T-helper 22 cell (primary cell): Measurements from ENCODE around the gene SPTLC3.

Experiments
- DNase-seq: peaks from one replicate; pipeline ENCODE4 v3.0.0-alpha.2; 2020; ENCODE audit warnings: low read depth

SPTLC3 gene

DNA sequence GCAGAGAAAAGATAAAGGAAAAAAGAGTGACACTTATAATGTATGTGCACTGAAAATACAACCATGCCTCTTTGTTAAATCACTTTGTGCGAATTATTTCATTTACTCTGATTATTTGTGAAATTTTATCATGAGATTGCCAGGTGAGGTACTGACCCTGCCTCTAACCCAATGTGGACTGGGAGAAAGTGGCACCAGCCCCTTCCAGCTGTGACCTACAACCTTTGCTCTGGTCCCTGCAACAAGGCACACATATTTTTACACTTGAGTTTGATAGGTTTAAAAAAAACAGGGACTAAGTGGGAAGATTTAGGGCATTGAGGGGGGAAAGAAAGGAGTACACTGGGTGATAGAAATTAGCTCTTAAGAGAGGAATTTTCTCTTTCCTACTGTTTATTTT lies 132.0 kb downstream of the SPTLC3 start:
- no peak for DNase-seq

DNA sequence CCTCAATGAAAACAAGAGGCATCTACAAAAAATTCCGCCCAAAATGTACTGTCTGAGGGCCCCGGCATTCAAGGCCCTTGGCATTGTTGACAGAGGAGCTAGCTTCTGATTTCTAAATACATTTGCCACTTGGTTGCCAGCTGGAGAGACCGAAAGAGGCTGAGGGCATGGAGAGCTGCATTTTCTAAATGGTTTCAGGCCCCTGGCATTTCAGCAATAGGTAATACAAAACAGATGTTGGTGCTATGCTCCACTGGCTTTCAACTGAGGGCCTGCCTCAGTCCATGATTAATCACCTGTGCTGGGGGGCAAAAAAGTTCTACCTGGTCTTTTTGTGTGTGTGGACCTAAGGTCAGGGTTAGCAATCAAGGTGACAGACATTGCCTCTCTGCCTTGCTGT lies 132.8 kb downstream of the SPTLC3 start:
- DNase-seq = no peak

DNA sequence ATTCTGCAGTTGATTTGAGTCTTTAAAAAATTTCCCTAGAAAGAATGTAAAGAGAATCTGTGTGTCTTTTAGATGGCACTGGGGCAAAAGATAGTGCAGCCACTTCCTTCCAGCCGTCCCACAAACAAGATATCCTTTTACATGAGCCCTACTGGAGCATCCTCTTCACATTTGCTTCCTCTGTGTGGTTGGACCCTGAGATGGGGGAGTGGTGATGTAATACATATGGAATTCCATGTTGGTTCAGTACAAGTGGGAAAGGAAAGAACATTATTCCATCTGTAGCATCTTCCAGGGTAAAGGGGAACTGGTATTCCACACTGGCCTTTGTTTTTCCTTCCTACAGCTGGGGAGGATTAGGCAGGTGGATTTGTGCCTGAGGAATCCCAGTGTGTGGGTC lies 133.4 kb downstream of the SPTLC3 start:
- no peak for DNase-seq

- DNase-seq = no peak
Measured at GRCh38 chr20:13147071-13147963, 138.5 kb downstream of the SPTLC3 start.

- no peak for DNase-seq
Measured at GRCh38 chr20:13147971-13148370, 139.2 kb downstream of the SPTLC3 start.

GRCh38 chr20:13148402-13148801 lies 139.6 kb downstream of the SPTLC3 start:
- no peak for DNase-seq

GRCh38 chr20:13148961-13149360 lies 140.2 kb downstream of the SPTLC3 start:
- no peak for DNase-seq

DNA sequence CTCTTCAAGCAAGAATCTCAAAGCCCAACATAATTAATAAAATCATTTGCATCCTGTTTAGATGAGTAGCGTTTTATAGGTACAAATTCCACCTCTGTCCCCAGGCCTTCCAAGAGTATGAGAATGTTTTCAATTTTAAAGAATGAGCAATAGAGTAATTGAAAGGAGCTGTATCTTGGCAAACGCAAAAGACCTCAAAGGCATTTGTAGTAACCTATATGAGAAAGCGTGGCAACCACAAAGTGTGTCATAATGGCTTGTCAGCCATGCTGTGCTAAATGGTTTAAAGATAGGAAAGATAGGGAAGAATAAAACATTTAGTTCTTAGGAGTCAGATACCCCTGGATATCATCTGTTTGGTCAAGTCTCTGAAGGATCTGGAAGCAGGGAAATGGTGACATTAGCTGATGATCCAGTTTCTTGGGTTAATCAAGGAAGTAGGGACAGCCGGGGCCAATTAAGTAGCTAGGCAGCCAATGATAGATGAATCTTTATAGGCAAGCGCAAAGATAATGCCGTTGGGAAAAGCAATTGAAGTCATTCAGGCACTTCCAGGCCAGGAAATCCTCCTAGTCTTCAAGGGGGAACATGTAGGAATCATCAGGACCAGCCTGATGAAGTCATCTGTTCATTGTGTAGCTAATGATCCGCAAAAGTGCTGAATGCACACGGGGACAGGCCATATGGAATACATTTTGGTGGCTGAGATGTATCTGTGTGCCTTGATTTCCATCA lies 140.8 kb downstream of the SPTLC3 start:
- DNase-seq = no peak

DNA sequence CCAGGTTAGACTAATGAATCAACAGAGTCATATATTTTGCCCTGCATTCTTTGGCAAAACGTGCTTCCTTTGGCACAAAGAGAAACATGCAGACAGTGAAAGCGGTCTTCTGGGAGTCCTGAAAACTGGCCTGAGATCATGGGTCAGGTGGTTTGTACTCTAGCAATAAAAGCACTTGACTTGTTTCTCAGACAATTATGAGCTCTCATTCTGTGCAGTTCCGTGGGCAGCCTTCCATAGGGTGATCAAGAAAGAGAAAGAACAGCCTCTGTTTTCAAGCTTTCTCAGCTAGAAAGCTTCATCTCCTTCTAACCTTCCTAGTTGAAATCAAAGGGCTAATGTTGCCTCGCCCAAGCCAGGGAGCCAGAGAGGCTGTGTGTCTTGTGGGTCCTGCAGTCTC lies 149.6 kb downstream of the SPTLC3 start:
- DNase-seq = no peak

DNA sequence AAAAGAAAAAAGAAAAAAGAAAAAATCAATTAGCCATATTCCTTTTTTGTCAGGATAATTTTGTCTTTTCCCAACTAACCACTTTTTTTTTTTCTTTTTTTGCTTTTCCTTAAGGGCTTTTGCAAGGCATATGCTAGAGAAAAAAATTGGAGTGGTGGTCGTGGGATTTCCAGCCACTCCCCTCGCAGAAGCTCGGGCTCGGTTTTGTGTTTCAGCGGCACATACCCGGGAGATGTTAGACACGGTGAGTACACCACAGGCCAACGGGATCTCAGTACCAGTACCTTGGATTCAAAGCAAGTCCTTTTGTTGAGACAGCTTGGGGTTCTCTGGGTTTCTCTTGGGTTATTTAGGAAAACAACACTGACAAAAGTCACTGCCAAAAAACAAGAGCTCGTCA lies 151.1 kb downstream of the SPTLC3 start:
- DNase-seq = no peak

DNA sequence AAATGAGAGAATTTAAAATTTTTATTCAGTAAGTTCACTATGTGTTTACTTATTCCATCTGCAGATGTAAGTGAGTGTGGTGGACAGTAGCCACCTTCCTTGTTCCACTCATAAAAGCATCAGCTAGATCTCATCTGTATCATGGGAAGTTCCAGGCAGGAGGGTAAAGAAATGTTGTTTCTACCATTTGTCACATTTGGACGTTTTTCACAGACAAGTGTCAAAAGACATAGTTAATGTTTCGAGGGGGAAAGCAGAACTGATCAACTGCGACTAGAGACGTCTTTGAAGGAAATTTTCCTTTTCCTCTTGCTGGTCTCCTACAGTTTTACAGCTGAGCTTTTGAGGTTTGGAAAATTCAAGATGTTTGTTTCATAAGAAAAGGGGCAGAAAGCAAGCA lies 156.4 kb downstream of the SPTLC3 start:
- no peak for DNase-seq

- no peak for DNase-seq
Measured at GRCh38 chr20:13166011-13166410, 157.2 kb downstream of the SPTLC3 start.

GRCh38 chr20:13166437-13166836 lies 157.7 kb downstream of the SPTLC3 start:
- no peak for DNase-seq

DNA sequence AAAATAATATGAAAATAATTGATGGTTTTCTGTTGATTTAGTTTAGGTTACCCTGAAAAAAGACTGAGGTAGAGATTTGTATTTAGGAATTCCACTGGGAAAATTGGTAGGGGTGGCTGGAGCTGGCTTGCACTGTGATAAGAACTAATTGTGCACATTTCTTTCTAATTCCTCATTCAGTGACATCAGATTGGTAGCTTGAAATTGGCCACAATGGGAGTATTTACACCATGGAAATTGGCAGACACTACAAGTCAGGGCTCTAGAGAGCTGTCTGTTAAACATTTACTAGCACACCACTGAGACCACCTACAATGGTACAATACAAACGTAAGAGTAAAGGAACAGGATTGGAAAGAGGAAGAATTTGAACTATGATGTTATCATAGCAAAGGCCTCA lies 160.3 kb downstream of the SPTLC3 start:
- DNase-seq = no peak

DNA sequence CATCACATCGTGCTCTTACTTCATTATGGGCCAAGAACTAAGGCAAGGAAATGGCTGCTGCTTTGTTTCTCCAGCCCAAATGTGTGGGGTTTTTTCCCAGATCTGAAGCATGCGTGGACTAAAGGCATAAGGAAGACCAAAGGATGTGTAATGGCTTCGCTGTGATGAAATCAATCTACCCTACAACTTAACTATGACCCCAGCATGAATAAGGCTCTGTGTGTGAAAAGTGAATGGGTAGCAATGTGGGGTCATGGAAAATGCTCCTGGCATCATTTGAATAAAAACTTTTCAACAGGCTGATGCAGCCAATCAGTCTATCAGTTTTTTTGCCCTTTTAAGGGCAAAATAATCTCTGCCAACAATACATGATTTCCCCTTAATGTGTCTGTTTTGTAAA lies 162.0 kb downstream of the SPTLC3 start:
- no peak for DNase-seq

DNA sequence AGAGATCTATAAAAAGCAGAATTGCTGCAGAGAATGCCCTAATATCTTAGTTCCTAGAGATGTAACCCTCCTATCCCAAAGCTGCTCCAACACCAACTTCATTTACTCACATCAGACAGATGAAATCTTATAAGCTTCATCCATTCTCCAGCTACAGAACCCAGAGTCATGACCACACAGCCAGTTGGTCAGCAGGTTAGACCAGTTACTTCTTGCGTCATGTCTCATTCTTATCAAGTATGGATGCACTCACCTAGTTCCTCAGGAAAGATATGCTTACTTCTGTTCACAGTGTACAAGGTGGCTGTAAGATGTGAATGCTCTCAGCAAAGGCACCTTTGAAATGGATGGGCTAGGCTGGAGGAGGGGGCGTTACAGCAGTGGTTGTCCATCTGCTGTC lies 164.4 kb downstream of the SPTLC3 start:
- DNase-seq = no peak

DNA sequence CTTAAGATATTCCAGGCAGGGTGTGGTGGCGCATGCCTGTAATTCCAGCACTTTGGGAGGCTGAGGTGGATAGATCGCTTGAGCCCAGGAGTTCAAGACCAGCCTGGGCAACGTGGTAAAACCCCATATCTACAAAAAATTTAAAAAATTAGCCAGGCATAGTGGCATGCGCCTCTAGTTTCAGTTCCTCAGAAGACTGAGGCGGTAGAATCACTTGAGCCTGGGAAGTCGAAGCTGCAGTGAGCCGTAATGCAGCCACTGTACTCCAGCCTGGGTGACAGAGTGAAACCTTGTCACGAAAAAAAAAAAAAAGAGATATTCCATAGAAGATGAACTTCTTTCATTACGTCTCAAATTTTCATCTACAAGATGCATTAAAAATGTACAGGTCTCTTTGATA lies 165.6 kb downstream of the SPTLC3 start:
- no peak for DNase-seq

GRCh38 chr20:13180986-13181889 lies 172.5 kb downstream of the SPTLC3 start:
- DNase-seq = no peak

- no peak for DNase-seq
Measured at GRCh38 chr20:13183005-13183404, 174.2 kb downstream of the SPTLC3 start.

DNA sequence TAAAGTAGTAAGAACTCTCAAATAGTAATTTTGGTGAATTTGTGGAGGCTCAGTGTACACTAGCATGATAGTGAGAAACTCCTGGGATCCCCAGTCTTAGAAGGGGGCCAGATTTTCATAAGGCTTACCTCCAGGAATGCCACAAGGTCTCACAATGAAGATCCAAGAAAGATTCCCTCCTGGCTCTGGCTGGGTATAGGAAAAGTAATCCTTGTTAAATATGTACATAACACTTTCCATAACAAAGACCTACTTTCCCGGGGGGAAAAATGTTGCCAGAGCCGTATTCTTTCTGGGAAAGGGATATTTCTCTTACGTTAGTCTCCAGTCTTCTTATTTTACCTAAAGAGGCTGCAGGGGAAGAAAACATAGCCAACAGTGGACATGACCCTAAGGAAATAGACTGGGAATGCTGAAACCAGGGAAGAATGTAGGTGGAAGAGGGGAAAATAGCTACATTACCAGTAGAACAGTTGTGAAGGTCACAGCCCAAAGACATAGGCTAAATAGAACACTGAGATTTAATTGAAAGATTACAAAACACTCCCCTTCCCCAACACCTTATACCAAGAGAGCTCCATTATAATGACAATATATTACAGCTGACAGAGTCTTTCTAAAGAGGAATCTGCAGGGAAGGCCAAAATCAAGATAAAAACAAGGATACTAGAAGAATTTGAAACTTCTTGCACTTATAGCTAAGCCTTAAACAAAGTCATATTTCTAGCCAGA lies 177.4 kb downstream of the SPTLC3 start:
- DNase-seq = no peak

DNA sequence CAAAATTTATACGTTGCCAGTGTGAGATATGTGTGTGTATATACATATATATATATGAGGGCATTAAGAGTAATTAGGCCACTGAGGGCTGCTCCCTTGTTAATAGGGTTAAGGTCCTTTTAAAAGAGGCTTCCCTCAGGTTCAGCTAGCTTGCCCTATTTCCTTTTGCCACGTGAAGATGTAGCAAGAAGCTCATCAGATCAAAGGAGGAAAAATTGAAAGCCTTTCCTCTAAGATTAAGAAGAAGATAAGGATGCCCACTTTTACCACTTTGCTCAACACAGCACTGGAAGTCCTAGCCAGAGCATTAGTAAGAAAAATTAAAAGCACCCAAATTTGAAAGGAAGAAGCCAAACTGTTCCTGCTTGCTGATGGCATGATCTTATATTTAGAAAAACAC lies 179.1 kb downstream of the SPTLC3 start:
- no peak for DNase-seq

GRCh38 chr20:13199279-13199678 lies 190.5 kb downstream of the SPTLC3 start:
- no peak for DNase-seq
